Measurements from ENCODE around the gene RABEP1.
"Not testable (repeated sequence)": the region's sequence is repeated elsewhere in the genome, so short reads cannot be mapped to it uniquely, and the experiment has no call there.

RABEP1 gene

GRCh38 chr17:5424909-5425308, 142.8 kb downstream of the RABEP1 start:
- no peak for DNase-seq (ENCODE audit: low read depth)

GRCh38 chr17:5425826-5426225, 143.7 kb downstream of the RABEP1 start:
- DNase-seq (ENCODE audit: low read depth), result no peak

GRCh38 chr17:5429191-5429887, 147.3 kb downstream of the RABEP1 start:
- no peak for DNase-seq (ENCODE audit: low read depth)

- no peak for DNase-seq (ENCODE audit: low read depth)
Measured at GRCh38 chr17:5430413-5430999, 148.4 kb downstream of the RABEP1 start.

- not testable (repeated sequence) for DNase-seq (ENCODE audit: low read depth)
Measured at GRCh38 chr17:5431234-5431633, 149.2 kb downstream of the RABEP1 start.

- DNase-seq (ENCODE audit: low read depth), result no peak
Measured at GRCh38 chr17:5431949-5432556, 150.0 kb downstream of the RABEP1 start.

- no peak for DNase-seq (ENCODE audit: low read depth)
Measured at GRCh38 chr17:5434984-5435383, 152.9 kb downstream of the RABEP1 start.

Measured in T-helper 22 cell (primary cell).